SU-DHL-6 (cell line): ENCODE measurements around the gene GRID2.

ENCODE experiments used
- H2AFZ ChIP-seq: fragments of 200-600 bp; sonication (generic); 2 replicates; pipeline ENCODE4 v1.6.1; 2014; ENCODE audit warnings: low read depth, mild to moderate bottlenecking, moderate library complexity, mixed read lengths, antibody characterized with exemption, low read length; ENCODE audit not compliant: severe bottlenecking
- H3F3A ChIP-seq: fragments of 200-600 bp; shearing (Covaris generic); 2 replicates; pipeline ENCODE4 v1.6.0; 2016; ENCODE audit warnings: antibody characterized with exemption, mild to moderate bottlenecking; ENCODE audit not compliant: insufficient read depth
- H3K27ac ChIP-seq: fragments of 200-600 bp; sonication (generic); 2 replicates; pipeline ENCODE4 v1.5.1; 2016; ENCODE audit warnings: low read depth, mild to moderate bottlenecking, low read length, moderate library complexity, mixed read lengths
- H3K27me3 ChIP-seq: fragments of 200-600 bp; sonication (generic), shearing (Covaris generic); 2 replicates; pipeline ENCODE4 v1.6.0; 2014; ENCODE audit warnings: mild to moderate bottlenecking, low read length
- H3K36me3 ChIP-seq: fragments of 200-600 bp; sonication (generic); 2 replicates; pipeline ENCODE4 v1.6.1; 2014; ENCODE audit warnings: mild to moderate bottlenecking, low read length, mixed read lengths
- H3K4me2 ChIP-seq: fragments of 300-600, 200-600 bp; shearing (Covaris generic), sonication (generic); 2 replicates; pipeline ENCODE4 v1.6.0; 2014; ENCODE audit warnings: low read length, low read depth, mild to moderate bottlenecking; ENCODE audit not compliant: poor library complexity, severe bottlenecking
- H3K4me3 ChIP-seq: fragments of 200-600 bp; sonication (generic); 2 replicates; pipeline ENCODE4 v1.5.1; 2014; ENCODE audit warnings: antibody characterized with exemption, low read length, mild to moderate bottlenecking, mixed read lengths; ENCODE audit not compliant: insufficient read depth, poor library complexity, severe bottlenecking
- H3K79me2 ChIP-seq: fragments of 200-600 bp; sonication (generic); 2 replicates; pipeline ENCODE4 v1.6.1; 2014; ENCODE audit warnings: mild to moderate bottlenecking, low read length, moderate library complexity; ENCODE audit not compliant: insufficient read depth
- H3K9ac ChIP-seq: fragments of 200-600 bp; sonication (generic); 2 replicates; pipeline ENCODE4 v1.7.0; 2014; ENCODE audit warnings: mild to moderate bottlenecking, low read length
- H3K9me2 ChIP-seq: fragments of 200-600 bp; sonication (generic); replicated peaks from 2 replicates; pipeline ENCODE4 v1.6.1; 2014; ENCODE audit warnings: low read length; ENCODE audit not compliant: insufficient read depth
- H3K9me3 ChIP-seq: fragments of 200-600 bp; sonication (generic); 2 replicates; pipeline ENCODE4 v1.6.1; 2014; ENCODE audit warnings: low read length, mixed read lengths; ENCODE audit not compliant: insufficient read depth
- H4K20me1 ChIP-seq: fragments of 200-600 bp; sonication (generic); 2 replicates; pipeline ENCODE4 v1.6.1; 2014; ENCODE audit warnings: low read depth, mild to moderate bottlenecking, antibody characterized with exemption, low read length, moderate library complexity, mixed read lengths
- EZH2phosphoT487 ChIP-seq: fragments of 200-600 bp; sonication (generic), shearing (Covaris generic); conservative IDR thresholded peaks from 2 replicates; pipeline ENCODE4 v1.6.1; 2018; ENCODE audit warnings: mild to moderate bottlenecking, antibody characterized with exemption, low read length, moderate library complexity, mixed read lengths
- TF ChIP-seq, protein P1 (sequence below): fragments of 200-600 bp; sonication (generic); IDR thresholded peaks from one replicate; pipeline ENCODE4 v1.5.1; 2017; ENCODE audit warnings: antibody characterized with exemption, mild to moderate bottlenecking, low read length, moderate library complexity; ENCODE audit not compliant: insufficient read depth, poor library complexity, severe bottlenecking

The GRID2 gene

DNA sequence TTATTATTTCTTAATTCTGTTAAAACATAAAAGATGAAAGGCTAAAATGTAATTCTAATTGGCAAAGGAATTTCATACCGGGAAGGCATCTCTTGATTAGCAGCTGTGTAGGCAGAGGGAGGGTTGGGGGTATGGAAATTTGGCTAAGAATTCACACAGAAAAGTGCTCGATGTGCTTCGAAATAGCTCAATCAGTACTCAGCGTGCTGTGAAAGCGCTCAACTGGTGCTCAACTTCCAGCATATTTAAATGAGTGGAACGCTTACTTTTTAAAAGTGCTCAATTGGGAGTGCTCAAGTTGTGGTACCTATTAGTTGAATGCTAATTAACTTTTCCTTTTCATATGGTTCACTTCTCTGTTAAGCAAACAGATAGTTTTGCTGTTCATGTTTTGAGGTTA is 828.9 kb downstream of the GRID2 start:
- Histone ChIP-seq H3K4me2 (no peak overlapping the region), H3K4me3 (no peak overlapping the region)
- TF ChIP-seq EZH2phosphoT487: no peak
- TF ChIP-seq, protein P1, sequence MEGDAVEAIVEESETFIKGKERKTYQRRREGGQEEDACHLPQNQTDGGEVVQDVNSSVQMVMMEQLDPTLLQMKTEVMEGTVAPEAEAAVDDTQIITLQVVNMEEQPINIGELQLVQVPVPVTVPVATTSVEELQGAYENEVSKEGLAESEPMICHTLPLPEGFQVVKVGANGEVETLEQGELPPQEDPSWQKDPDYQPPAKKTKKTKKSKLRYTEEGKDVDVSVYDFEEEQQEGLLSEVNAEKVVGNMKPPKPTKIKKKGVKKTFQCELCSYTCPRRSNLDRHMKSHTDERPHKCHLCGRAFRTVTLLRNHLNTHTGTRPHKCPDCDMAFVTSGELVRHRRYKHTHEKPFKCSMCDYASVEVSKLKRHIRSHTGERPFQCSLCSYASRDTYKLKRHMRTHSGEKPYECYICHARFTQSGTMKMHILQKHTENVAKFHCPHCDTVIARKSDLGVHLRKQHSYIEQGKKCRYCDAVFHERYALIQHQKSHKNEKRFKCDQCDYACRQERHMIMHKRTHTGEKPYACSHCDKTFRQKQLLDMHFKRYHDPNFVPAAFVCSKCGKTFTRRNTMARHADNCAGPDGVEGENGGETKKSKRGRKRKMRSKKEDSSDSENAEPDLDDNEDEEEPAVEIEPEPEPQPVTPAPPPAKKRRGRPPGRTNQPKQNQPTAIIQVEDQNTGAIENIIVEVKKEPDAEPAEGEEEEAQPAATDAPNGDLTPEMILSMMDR: no peak

DNA sequence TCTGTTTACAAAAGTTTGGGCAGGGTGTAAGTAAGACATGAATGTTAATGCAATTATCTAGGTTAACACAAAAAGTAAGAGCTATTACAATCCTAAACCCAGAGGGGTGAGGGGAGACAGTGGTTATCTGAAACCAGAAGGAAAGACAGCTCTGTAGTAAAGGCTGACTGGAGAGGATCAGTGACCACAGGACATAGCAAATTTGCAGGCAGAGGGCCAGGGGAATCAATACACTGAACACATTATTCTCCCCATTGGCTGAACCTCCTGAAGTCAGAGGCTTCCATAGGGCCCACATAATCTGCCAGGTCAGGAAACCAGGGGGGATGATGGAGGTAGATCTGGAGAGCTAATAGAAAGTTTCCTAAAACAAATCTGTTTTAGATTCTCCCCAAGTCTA is 835.4 kb downstream of the GRID2 start:
- no peaks in the 10 kb centered on the region for H4K20me1 ChIP-seq
- H3K27ac ChIP-seq: no peak overlapping the region
- no peaks in the 10 kb centered on the region for H3F3A ChIP-seq
- TF ChIP-seq, protein P1: no peak
- no peak for TF ChIP-seq EZH2phosphoT487
- no peak overlapping the region for H3K9ac ChIP-seq
- H3K27me3 ChIP-seq: no peaks in the 10 kb centered on the region
- H3K4me3 ChIP-seq: no peak overlapping the region
- H2AFZ ChIP-seq: no peak overlapping the region
- H3K36me3 ChIP-seq: no peaks in the 10 kb centered on the region
- H3K9me2 ChIP-seq: no peaks in the 10 kb centered on the region
- no peaks in the 10 kb centered on the region for H3K79me2 ChIP-seq
- no peaks in the 10 kb centered on the region for H3K9me3 ChIP-seq
- H3K4me2 ChIP-seq: no peak overlapping the region

More for the DNA sequence above, 828.9 kb downstream of the GRID2 start:
- no peaks in the 10 kb centered on the region for H3K79me2 ChIP-seq
- H4K20me1 ChIP-seq: no peaks in the 10 kb centered on the region
- no peaks in the 10 kb centered on the region for H3K36me3 ChIP-seq
- H3K27ac ChIP-seq: no peak overlapping the region
- H2AFZ ChIP-seq: no peak overlapping the region
- H3K9ac ChIP-seq: no peak overlapping the region
- no peaks in the 10 kb centered on the region for H3K9me2 ChIP-seq
- no peaks in the 10 kb centered on the region for H3K9me3 ChIP-seq
- H3F3A ChIP-seq: no peaks in the 10 kb centered on the region
- no peaks in the 10 kb centered on the region for H3K27me3 ChIP-seq

- Histone ChIP-seq H3K27me3 (no peaks in the 10 kb centered on the region), H3K36me3 (no peaks in the 10 kb centered on the region), H2AFZ (no peak overlapping the region), H3K9me3 (no peaks in the 10 kb centered on the region), H3K27ac (no peak overlapping the region), H3K79me2 (no peaks in the 10 kb centered on the region), H3F3A (no peaks in the 10 kb centered on the region), H3K9ac (no peak overlapping the region), H3K9me2 (no peaks in the 10 kb centered on the region), H4K20me1 (no peaks in the 10 kb centered on the region), H3K4me2 (no peak overlapping the region), H3K4me3 (no peak overlapping the region)
- TF ChIP-seq, protein P1: no peak
- TF ChIP-seq EZH2phosphoT487: no peak
Measured at GRCh38 chr4:93143902-93144301, 840.1 kb downstream of the GRID2 start.
